Measurements from ENCODE around the gene MGAT5.

- TF ChIP-seq CTCF (IDR thresholded peaks at IDR 0.05; ENCODE audit: low read depth, low read length), result no peak
- TF ChIP-seq EZH2phosphoT487 (IDR thresholded peaks at IDR 0.05; ENCODE audit: low read depth), result no peak
Measured at GRCh38 chr2:134272806-134273205, 18.9 kb downstream of the MGAT5 start.

All from OCI-LY3 (cell line).